ENCODE results near the gene ETV3.

The ETV3 gene

DNA sequence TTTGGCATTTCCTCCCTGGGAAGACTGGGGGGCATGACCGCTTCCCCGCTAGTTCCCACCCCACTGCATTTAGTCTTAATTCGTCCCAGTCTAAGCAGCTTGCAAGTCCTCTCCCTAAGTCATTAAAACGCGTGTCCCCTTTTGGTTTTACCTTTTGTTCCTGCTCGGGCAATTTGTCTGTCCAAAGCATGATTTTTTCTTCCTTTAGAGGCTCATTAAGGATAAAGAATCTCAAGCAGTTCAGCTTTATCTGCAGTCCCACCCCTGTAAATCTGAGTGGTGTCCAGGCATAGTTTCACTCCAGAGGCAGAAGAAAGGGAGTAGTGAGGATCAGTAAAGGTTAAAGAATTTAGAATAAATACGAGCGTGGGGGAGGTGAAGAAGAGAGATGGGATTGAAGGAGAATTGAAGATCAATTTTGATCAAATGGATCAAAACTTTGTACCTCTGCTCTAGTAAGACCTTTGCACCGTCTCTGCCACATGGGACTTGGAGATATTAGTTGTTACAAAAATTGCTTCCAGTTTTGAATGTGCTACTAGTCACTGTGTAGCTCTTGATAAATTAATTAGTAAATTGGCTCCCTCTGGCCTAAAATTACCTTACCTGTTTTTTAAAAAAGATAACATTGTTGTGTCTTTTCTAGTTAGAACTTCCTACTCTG lies 989 bp upstream of the ETV3 start:
- DNase-seq (ENCODE audit: low spot score), result no peak

GRCh38 chr1:157137408-157138219 lies 581 bp downstream of the ETV3 start:
- peak; percentile 22 for DNase-seq (ENCODE audit: low spot score)

GRCh38 chr1:157137046-157137407 lies 1.2 kb downstream of the ETV3 start:
- peak; percentile 19 for DNase-seq (ENCODE audit: low spot score)

- no peak for DNase-seq (ENCODE audit: low spot score)
Measured at GRCh38 chr1:157136133-157136532, 2.1 kb downstream of the ETV3 start.

- DNase-seq (ENCODE audit: low spot score), result no peak
Measured at GRCh38 chr1:157135646-157136045, 2.5 kb downstream of the ETV3 start.

- DNase-seq (ENCODE audit: low spot score), result no peak
Measured at GRCh38 chr1:157135070-157135469, 3.1 kb downstream of the ETV3 start.

DNA sequence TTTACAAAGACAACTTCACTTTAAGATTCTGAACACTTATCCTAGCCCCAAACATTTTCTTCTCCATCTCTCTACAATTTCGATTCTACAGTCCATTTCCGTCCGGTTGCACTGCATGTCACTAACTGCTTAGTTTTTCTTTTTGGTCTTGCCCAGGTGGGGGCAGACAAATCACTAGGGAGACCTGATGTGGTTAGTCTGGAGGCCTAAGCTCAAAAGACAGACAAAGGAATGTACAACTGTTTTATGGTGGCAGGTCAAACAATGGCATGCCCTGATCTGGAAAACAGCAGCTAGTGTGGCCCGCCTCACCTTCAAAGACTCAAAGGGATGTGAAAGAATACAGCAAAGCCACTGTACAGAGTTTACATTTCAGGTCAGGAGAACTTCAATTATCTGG lies 3.8 kb downstream of the ETV3 start:
- DNase-seq (ENCODE audit: low spot score), result no peak

- no peak for DNase-seq (ENCODE audit: low spot score)
Measured at GRCh38 chr1:157133426-157133825, 4.8 kb downstream of the ETV3 start.

- DNase-seq (ENCODE audit: low spot score), result no peak
Measured at GRCh38 chr1:157132616-157133167, 5.5 kb downstream of the ETV3 start.

- DNase-seq (ENCODE audit: low spot score), result no peak
Measured at GRCh38 chr1:157132111-157132510, 6.1 kb downstream of the ETV3 start.

- DNase-seq (ENCODE audit: low spot score), result no peak
Measured at GRCh38 chr1:157131281-157131680, 6.9 kb downstream of the ETV3 start.

DNA sequence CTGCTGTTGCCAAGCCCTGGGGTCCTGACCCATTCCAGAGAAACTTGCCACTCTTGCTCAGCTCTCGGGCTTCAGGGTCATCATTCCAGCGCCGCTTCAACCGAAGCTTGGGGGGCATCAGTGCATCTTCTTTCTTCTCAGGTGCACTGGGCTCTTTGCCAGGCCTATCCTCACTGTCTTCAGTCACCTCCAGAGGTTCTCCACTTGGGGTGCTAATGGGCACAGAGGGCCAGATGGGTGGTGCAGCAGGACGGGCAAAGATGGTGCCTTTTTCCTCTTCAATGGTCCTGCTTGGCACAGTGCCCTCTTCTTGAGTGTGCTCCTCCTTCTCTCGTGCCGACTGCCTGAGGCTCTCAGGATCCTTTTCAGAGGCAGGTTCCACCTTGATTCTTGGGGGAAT lies 13.3 kb downstream of the ETV3 start:
- no peak for DNase-seq (ENCODE audit: low spot score)

GRCh38 chr1:157119448-157119847 lies 18.7 kb downstream of the ETV3 start:
- no peak for DNase-seq (ENCODE audit: low spot score)

GRCh38 chr1:157119008-157119407 lies 19.2 kb downstream of the ETV3 start:
- DNase-seq (ENCODE audit: low spot score), result no peak

DNA sequence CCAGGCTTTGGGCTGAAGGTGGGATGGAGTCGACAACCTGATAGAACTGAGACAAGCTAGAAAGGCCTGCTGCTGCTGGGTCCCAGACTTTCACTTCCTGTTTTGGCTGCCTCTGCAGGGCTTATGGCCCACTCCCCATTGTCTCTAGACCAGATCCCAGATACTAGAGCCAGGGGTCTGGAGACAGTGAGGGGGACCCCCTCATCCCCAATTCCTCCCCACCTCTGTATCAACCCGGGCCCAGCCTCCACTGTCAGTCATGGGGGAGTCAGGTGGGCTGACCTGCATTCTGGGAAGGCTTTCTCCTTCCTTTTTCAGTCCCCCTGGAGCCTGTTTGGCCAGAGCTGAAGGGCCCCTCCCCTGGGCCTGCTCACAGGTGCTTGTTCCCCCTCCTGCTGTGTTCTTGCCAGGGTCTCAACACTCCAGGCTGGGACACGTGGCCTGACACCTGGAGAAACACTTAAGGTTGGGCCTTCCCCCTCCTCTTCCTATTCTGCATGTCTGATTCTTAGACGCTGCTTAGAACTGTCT lies 20.6 kb downstream of the ETV3 start:
- no peak for DNase-seq (ENCODE audit: low spot score)

DNA sequence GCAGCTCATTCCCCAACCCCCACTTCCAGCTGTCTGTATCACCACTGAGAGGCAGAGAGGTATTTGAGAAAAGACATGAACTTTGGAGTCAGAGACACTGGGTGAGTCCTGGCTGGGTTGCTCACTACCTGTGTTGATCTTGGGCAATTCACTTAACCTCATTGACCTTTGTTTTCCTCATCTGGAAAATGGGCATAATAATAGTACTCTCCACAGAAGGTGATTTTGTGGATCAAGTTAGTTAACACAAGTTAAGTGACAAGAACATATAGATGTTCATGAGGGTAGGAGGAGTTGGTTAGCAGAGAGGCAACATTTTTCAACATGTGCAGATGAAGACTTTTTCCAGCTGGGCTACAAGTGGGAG lies 21.5 kb downstream of the ETV3 start:
- DNase-seq (ENCODE audit: low spot score), result no peak

GRCh38 chr1:157115851-157116736 lies 22.1 kb downstream of the ETV3 start:
- no peak for DNase-seq (ENCODE audit: low spot score)

DNA sequence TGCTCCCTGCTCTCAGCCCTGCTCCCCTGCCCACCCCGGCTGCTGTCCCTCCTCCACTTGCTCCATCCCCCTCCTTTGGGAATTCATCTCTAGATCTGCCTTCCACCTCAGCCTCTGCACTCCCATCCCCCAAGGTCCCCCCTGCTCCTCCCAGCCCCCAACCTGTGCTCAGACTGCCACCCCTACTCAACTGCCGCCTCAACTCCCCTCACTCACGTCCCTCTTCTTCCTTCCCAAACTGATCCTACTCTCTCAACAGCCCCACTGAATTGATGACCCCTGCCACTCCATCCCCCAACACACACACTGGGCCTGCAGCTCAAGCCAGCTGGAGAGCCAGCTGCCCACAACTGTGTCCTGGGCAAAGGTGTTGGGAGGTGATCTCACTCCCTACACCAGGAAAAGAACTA lies 22.8 kb downstream of the ETV3 start:
- DNase-seq (ENCODE audit: low spot score), result no peak

GRCh38 chr1:157114183-157115121 lies 23.7 kb downstream of the ETV3 start:
- DNase-seq (ENCODE audit: low spot score), result no peak

DNA sequence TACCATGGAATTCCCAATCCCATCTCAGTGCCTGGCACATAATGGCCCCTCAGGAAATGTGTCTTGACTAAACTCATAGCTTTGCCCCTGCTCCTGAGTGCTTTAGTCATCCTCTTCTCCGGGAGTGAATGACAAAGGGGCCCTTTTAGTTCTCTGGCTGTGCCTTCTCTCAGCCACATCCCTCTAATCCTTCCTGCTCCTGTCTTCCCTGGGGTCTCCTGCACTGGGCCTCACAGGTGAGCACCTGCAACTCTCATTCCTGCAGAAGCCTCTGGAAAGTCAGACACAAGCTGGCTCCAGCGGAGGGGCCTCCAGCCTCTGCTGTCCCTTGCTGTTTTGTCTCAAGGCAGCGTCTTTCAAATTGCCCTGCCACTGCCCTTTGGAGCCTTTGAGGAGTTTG lies 24.6 kb downstream of the ETV3 start:
- no peak for DNase-seq (ENCODE audit: low spot score)

GRCh38 chr1:157113106-157113505 lies 25.1 kb downstream of the ETV3 start:
- no peak for DNase-seq (ENCODE audit: low spot score)
